NCI-H1092 (cell line): Measurements from ENCODE around the gene PGP.
"Not testable (repeated sequence)": the region's sequence is repeated elsewhere in the genome, so short reads cannot be mapped to it uniquely, and the experiment has no call there.

Experiments
- DNase-seq: peaks from one replicate; lab custom pipeline; 2025; lab: John Stamatoyannopoulos, UW

Gene PGP

GRCh38 chr16:2213817-2214718 is 572 bp downstream of the PGP start:
- no peak for DNase-seq

GRCh38 chr16:2212362-2213324 is 2.0 kb downstream of the PGP start:
- no peak for DNase-seq

- no peak for DNase-seq
These were observed 2.7 kb downstream of the PGP start for GRCh38 chr16:2211923-2212347.

GRCh38 chr16:2210386-2211365 is 4.0 kb downstream of the PGP start, which contains the start of gene BRICD5:
TSS of gene BRICD5 (minus strand) at chr16:2210863. CDS start at chr16:2210833, 30 bp downstream.
- DNase-seq = no peak

- DNase-seq = no peak
These were observed 4.7 kb downstream of the PGP start for GRCh38 chr16:2210009-2210332.

- DNase-seq = no peak
These were observed 5.2 kb downstream of the PGP start for GRCh38 chr16:2209258-2210008.

GRCh38 chr16:2208772-2209171 is 5.9 kb downstream of the PGP start:
- no peak for DNase-seq

GRCh38 chr16:2208308-2208707 is 6.3 kb downstream of the PGP start:
- DNase-seq = peak; percentile 67

GRCh38 chr16:2207872-2208271 is 6.8 kb downstream of the PGP start:
- DNase-seq = no peak

- no peak for DNase-seq
These were observed 7.7 kb downstream of the PGP start for GRCh38 chr16:2206780-2207433.

GRCh38 chr16:2206420-2206779 is 8.2 kb downstream of the PGP start:
- DNase-seq = no peak

- no peak for DNase-seq
These were observed 8.7 kb downstream of the PGP start for GRCh38 chr16:2205967-2206313.

- DNase-seq = peak; percentile 78
These were observed 9.3 kb downstream of the PGP start, which contains the start of gene MLST8 for GRCh38 chr16:2205104-2205966. TSS of gene MLST8 (plus strand) at chr16:2205454. CDS start at chr16:2206086, 632 bp downstream.

- no peak for DNase-seq
These were observed 10.1 kb downstream of the PGP start for GRCh38 chr16:2204416-2205103.

- not testable (repeated sequence) for DNase-seq
These were observed 11.4 kb downstream of the PGP start for GRCh38 chr16:2203119-2203688.

GRCh38 chr16:2200313-2200712 is 14.3 kb downstream of the PGP start:
- DNase-seq = no peak

GRCh38 chr16:2199621-2200139 is 15.0 kb downstream of the PGP start:
- DNase-seq = no peak

- DNase-seq = no peak
These were observed 15.5 kb downstream of the PGP start for GRCh38 chr16:2199095-2199494.
